Liver (tissue), 3 donors: ENCODE results near the gene LIFR.

Source experiments
- CTCF ChIP-seq: fragments of 150-350 bp; IDR thresholded peaks from 2 replicates; pipeline ENCODE4 v1.5.1; 2017; ENCODE audit warnings: improper control_type of control experiment, low read depth, low read length; ENCODE audit not compliant: missing input control
- MAX ChIP-seq: IDR thresholded peaks from 2 replicates; pipeline ENCODE4 v1.6.1; 2016; ENCODE audit warnings: antibody characterized with exemption
- RAD21 ChIP-seq, 2 donors: IDR thresholded peaks; 2 replicates each; pipeline ENCODE4 v1.6.1; 2016; ENCODE audit warnings: antibody characterized with exemption in 2 of 2, mild to moderate bottlenecking in 2 of 2
- YY1 ChIP-seq: IDR thresholded peaks from 2 replicates; pipeline ENCODE4 v1.6.1; 2016; ENCODE audit warnings: antibody characterized with exemption, mild to moderate bottlenecking
- ZBTB33 ChIP-seq: IDR thresholded peaks from 2 replicates; pipeline ENCODE4 v1.6.1; 2016; ENCODE audit warnings: antibody characterized with exemption
- donor health status: healthy.
- donor health status: healthy.

GRCh38 chr5:38469707-38470267 lies 86.7 kb downstream of the LIFR start:
- TF ChIP-seq CTCF, result no peak
- TF ChIP-seq RAD21 (IDR thresholded peaks at IDR 0.05), result no peak
- no peak for TF ChIP-seq MAX
- TF ChIP-seq ZBTB33, result no peak
- TF ChIP-seq YY1, result no peak
